GM11168 (cell line): Measurements from ENCODE around the gene LYPD1.

Source experiments
- in situ Hi-C: fragments of 300-500 bp; cut with MboI; formaldehyde crosslinking; loops from one replicate; pipeline ENCODE4 v1.12.0; 2022; ENCODE audit warnings: low sequenced_read_pairs; ENCODE audit not compliant: unreplicated experiment

LYPD1 gene, protein sequence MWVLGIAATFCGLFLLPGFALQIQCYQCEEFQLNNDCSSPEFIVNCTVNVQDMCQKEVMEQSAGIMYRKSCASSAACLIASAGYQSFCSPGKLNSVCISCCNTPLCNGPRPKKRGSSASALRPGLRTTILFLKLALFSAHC

DNA sequence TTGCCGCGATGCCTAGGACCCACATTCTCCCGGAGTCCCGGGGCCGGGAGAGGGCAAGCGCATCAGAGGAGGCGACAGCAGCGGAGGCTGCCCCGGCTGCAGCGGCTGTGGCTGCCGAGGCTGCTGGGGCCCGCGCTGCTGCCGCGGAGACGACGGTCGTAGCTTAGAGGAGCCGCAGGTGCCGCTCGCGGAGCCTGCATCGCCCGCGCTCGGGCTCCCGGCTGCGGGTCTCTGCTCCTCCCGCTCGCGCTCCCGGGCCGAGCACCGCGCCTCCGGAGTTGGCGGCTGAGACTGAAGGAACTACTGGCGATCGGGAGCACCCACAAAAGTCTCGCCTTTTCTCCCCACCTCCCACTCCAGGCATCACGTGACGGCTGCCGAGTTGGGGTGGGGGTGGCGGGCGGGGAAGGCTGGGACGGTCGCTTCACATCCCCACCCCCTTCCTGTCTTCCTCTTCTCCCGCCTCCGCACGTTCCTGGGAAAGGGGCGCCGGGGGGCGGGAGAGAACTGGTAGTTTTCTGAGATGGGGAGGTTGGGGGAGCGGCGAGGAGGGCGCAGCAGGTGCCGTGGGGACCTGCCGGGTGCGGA is at the start of gene LYPD1:
Gene LYPD1 (minus strand): TSS at position 298 of the 588 bp plus-strand sequence. CDS start 273 bp downstream, at position 25.
- in situ Hi-C loops = no loop called here

DNA sequence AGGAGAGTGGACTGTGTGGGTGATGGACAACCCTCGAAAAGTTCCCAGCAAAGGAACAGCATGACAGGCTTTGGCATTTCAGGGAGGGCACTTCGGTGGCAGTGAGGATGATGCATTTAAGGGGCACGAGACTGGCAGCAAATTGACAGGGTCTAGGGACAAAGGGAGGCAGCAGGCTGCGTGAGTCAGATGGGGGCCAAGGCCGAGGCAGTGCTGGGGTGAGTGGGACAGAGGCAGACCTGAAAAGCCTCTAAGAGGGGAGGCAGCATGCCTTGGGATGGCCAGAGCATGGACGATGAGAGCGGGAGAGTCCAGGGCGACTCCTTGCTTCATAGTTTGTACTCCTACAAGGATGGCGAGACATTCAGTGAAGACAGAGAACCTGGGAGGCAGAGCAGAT is 49.5 kb upstream of the LYPD1 start:
- in situ Hi-C loops = no loop called here

DNA sequence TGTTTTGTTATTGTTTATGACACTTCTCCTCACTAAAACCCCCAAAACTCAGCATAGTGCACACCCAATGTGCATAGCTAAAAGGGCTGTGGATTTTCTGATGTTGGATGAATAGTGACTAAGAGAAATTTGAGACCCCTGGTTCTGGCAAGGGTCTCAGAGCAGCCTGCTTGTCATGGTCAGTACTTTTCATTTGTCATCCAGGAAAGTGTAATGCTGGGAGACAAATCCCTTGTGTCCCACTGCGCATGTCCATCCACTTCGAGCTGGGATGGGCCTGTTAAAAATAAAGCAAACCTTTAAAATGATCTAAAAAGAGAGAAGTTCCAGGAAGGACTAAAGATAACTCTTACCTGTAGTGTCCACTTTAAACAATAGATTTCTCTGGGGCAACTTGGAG is 46.9 kb upstream of the LYPD1 start:
- in situ Hi-C loops = no loop called here

DNA sequence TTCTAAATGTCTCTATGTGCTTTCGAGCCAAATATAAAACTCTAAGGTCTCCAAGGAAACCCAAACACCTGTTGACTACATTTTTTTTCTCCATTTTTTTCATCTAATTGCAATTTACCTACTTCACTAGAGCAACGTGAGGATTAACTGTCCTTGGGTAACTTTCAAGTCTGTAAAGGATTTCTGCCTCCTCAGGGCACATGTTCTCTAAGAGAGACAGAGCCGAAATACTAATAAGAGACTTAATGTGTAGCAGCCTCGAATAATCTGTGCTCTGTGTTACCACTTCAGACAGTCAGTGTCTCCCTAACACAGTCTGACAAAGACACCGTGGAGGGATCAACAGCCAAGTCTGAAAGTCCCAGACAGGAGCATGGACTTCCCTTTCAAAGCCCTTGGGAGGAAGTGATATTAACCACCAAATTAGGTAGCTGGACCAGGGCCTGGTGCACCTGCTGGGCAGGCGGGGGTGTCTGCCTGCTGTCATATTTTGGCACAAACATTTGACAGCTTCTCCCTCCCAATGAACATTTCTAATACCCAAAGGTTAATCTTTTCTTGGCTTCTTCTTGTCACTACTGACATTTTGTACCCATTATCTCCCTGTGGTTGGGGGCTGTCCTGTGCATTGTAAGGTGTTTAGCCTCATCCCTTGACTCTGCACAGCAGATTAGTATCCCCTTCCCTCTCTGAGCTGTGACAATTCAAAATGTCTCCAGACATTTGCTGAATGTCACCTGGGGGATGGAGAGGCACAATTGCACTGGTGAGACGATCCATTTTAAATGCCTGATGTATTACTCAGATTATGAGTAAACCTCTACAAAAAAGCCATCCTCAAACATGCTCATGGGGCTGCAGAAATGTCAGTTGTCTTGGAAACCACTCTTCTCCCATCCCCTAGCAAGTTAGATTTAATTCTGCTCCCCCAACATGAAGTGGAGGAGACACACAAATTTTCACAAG is 45.7 kb upstream of the LYPD1 start:
- in situ Hi-C loops = no loop called here

DNA sequence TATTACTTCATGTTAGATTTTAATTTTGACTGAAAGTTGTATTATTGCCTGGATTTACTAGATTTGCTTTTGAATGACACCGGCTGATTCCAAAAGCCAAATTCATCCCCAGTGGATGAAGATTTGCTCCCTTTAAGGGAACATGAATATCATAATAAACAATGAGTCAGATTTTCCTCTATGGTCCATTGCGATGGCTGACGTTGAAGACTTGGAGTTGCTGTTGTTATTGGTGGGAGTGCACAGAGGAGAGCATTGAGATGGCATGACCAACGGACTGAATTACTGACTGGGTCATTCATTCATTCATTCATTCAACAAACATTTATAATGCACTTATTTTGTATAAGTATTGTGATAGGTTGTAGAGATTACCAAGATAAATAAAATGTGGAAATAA is 33.4 kb upstream of the LYPD1 start:
- in situ Hi-C loops = no loop called here

DNA sequence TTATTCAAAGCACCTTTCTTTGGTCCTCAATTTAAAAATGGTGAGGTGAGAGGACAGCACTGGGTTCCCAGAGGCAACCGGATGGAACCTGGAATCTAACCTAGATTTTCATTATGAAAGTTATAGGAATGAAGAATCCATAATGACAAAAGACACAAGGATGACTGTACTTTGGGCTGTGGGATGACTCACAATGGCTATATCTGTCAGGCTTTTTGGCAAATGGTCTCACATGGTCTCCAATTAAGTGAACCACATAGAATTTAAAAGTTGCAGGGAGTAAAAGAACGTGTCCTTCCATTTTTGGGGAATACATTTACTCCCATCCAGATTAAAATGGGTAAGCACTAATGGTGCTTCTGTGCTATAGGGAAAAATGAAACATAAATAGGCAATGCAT is 31.8 kb upstream of the LYPD1 start:
- in situ Hi-C loops = no loop called here

DNA sequence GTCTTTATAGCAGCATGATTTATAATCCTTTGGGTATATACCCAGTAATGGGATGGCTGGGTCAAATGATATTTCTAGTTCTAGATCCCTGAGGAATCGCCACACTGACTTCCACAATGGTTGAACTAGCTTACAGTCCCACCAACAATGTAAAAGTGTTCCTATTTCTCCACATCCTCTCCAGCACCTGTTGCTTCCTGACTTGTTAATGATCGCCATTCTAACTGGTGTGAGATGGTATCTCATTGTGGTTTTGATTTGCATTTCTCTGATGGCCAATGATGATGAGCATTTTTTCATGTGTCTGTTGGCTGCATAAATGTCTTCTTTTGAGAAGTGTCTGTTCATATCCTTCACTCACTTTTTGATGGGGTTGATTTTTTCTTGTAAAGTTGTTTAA is 29.8 kb upstream of the LYPD1 start:
- in situ Hi-C loops = loop anchor here (25.0 kb wide), 1 partner anchor 462 kb away; no protein-coding TSS in a partner anchor

DNA sequence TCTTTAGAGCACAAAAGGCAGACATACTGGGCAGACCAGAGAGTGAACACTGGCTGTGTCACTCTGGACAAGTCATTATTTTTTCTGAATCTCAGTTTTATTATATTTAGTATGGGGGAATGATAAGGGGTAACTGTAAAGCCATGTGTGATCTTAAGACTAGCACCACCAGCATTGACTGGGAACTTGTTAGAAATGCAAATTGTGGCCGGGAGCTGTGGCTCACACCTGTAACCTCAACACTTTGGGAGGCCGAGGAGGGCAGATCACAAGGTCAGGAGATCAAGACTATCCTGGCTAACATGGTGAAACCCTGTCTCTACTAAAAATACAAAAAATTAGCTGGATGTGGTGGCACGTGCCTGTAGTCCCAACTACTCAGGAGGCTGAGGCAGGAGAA is 28.3 kb upstream of the LYPD1 start:
- in situ Hi-C loops = loop anchor here (25.0 kb wide), 1 partner anchor 464 kb away; no protein-coding TSS in a partner anchor

DNA sequence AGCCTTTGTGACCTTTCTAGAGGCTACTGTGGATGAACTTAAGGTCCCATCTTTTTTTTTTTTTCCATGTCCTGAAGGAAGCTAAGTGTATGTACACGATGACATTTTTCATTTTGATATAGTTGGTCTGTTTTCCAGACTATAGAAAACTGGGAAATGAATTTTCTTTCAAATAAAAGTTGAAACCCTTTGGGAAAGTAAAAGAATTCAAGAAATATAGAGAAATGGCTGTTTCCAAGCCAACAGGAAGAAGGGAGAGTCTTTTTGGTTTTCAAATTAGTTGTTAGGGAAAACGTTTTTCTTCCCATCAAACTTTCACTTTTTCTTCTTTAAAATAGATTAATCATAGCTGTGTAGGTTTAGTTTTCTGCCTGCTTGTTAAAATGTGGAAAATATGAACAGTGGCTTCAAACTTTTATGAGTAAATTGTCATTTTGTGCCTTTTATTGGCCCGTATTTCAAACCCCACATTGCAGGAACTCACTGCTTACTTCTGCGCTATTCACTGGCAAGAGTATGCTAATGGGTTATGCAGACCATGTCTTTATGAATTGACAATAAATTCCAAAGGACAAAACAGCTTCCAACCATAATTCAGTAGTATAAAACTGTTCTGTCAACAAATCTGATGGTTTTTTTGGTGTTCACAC is 27.7 kb upstream of the LYPD1 start:
- in situ Hi-C loops = loop anchor here (25.0 kb wide), 1 partner anchor 465 kb away; no protein-coding TSS in a partner anchor

DNA sequence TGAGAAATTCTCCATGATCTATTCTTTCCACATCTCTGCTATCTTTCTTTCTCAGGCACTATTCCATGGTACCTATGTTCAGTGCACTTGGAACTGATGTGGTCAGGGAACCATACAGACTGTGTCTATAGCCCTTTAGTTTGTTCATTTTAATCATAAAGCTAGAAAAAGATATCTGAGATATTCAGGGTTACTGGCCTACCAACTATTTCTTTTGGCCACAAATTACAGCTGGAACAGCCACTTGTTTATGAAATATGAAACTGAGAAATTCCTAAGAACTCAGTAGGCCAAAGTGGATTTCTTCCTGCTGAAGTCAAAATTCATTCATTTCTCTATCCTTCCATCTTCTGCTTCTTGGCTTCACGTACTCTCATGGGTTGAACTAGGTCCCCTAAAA is 22.8 kb upstream of the LYPD1 start:
- in situ Hi-C loops = loop anchor here (25.0 kb wide), 1 partner anchor 469 kb away; no protein-coding TSS in a partner anchor

DNA sequence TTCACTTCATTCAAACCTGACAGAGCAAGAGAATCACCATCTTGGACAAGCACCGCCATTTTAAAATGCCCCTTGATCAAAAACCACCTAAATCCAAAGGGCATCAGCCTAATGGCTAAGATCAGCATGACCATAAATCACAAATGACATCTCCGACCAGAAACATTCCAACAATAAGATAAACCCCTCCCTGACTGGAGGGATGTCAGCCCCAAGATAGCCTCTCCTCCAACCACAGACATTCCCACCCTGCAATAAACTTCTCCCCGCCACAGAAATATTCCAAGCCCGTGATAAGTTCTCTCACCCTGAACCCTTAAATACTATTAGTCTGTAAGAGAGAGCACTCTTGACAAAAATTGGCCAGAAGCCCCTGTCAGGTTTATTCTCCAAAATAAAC is 21.6 kb upstream of the LYPD1 start:
- in situ Hi-C loops = loop anchor here (25.0 kb wide), 1 partner anchor 471 kb away; no protein-coding TSS in a partner anchor

DNA sequence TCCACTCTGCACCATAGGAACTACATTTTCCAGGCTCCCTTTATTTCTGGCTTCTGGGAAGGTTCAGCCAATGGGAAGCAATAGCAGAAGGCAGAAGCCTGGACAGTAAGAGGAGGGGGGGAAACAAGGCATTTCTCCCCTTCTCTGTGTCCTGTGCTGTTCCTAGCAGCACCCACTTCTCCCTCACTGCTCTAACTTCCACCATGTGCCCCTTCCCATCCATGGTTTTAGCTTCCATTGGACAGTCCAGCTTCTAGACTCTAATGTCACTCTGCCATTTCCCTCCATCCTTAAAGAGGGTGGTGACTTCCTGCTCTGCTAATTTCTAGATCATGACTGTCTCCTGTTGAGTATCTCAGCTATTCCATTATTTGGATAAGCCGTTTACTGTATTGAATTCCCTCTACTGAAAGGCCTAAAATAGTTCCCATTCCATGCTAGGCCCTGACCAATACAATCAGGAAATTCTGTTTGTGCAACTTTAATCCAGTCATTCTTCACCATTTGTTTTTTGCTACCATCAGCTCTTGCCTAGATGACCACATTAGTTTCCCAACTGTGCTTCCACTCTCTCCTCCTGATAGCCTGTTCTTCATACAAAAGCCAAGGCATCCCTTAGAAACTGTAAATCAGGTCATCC is 20.8 kb upstream of the LYPD1 start:
- in situ Hi-C loops = loop anchor here (25.0 kb wide), 1 partner anchor 472 kb away; no protein-coding TSS in a partner anchor

DNA sequence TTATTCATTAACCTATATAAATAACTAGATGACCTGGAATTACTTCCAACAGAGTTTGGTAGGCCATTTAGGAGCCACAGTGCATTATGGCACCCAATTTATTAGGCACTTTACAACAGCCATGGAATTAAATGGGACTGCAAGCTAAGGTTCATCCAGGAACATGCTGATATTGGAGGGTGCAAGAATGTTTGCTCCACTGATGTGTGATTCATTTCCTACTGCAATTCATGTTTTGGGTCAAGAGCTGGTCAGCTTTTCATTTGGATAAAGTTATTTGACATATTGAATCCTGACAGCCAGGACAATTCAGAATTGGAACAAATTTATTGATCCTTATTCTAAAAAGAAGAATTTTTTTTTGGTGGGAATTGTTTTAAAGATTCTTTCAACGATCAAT is 11.8 kb upstream of the LYPD1 start:
- in situ Hi-C loops = loop anchor here (25.0 kb wide), 1 partner anchor 481 kb away; no protein-coding TSS in a partner anchor

DNA sequence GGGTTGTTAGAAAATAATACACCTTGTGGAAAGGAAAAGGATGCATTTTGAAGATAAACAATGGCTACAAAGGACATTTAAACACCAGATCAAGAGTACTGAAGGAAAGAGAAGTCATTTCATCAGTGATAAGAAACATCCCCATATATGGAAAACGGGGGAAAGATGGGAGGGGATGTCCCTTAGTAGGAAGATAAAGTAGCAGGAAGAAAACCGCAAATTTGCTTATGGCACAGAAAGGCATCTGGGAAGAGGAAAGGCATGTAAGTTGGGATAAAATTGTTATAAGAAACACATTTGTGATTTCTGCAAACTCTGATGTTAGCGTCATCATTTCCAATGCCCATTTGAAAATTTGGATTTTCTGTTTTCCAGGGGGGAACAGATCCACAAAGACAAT is 10.5 kb upstream of the LYPD1 start:
- in situ Hi-C loops = loop anchor here (25.0 kb wide), 1 partner anchor 482 kb away; no protein-coding TSS in a partner anchor

DNA sequence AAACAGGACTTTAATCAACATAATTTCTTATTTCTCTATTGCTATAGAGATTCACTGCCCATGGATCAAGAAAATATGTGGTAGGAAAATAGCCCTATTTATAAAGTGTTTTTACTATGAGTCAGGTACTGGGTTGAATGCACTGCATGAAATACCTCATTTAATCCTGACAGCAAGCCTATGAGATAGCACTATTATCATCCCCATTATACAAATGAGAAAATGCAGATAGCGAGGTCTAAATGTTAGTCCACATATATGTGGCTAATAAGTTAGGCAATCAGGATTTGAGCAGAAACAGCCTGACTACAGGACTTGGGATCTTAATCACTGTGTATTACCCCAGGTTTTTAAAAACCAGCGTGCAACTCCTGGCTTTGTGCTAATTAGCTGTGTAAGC is 8.5 kb upstream of the LYPD1 start:
- in situ Hi-C loops = loop anchor here (25.0 kb wide), 1 partner anchor 484 kb away; no protein-coding TSS in a partner anchor

DNA sequence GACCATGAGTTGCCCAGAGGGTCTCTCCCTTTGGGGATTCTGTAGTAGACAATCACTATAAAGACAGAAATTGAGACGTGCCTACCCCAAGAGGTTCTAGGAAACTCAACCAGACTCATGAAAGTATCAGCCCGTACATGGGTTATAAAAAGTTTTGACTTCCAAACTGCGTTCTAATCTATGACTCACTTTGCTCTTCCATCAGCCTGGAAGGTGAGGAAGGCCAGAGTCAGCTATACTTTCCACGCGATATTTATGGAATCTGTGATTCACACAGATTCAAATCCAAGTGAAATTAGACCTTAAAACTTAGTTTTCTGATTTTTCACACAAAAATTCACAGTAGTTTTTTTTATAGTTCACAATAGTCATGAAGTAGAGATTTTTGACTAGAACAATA is 7.7 kb upstream of the LYPD1 start:
- in situ Hi-C loops = loop anchor here (25.0 kb wide), 1 partner anchor 485 kb away; no protein-coding TSS in a partner anchor

DNA sequence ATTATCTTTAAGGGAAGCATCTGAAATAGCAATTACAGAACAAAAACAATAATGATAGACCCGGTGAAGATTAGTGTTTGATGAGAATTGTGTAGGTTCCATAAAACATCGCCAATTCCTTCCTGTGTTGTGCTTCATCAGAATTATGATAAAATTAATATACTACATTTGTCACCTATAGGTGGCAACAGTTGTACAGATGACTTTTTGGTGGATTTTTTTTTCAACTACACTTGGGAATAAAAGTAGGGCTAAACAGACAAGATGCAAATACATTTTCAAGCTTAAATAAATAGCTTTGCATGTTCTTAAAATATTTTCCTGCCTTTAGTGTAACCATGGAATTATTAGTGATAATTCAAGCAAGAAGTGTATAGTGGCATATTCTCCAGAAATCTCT is 7.0 kb upstream of the LYPD1 start:
- in situ Hi-C loops = loop anchor here (25.0 kb wide), 1 partner anchor 485 kb away; no protein-coding TSS in a partner anchor

DNA sequence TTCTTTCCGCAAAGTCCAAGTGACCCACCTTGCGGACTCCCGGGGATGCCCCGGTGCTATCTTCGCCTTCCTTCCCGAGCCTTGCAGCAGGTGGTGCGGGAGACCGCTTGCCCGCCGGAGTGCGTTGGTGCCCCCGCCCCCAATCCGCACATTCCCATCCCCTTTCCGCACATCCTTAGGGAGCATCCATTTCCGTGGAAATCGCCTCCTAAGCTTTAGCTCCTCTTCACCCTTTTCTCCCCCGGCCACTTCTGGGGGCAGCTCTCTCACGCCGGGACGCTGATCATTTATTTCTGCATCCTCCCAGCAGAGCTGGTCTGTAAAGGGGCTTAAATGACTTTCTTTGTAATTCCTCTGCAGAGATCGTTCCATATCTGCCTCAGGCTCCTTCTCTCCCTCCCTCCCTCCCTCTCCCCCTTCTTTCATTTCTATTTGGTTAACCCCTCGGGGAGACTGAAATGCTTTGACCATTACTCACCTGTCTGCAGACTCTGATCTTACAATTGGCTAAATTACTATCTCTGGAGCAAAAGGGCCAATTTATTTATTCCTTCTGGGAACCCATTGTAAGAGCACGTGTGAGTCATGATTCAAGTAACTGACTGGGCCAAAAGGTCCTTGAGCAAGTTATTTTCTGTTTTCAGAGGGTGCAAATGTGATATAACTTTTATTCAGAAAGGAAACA is 1.3 kb upstream of the LYPD1 start:
- in situ Hi-C loops = no loop called here
